Stimulated activated naive CD4-positive, alpha-beta T cell treated with Interleukin-2 at 50 U/mL for 16 hours (primary cell): ENCODE results near the gene KRTAP12-2.
"Not testable (repeated sequence)": the region's sequence is repeated elsewhere in the genome, so short reads cannot be mapped to it uniquely, and the experiment has no call there.

Experiments
- DNase-seq: peaks from one replicate; lab custom pipeline; 2025; lab: John Stamatoyannopoulos, UW

Gene KRTAP12-2

DNA sequence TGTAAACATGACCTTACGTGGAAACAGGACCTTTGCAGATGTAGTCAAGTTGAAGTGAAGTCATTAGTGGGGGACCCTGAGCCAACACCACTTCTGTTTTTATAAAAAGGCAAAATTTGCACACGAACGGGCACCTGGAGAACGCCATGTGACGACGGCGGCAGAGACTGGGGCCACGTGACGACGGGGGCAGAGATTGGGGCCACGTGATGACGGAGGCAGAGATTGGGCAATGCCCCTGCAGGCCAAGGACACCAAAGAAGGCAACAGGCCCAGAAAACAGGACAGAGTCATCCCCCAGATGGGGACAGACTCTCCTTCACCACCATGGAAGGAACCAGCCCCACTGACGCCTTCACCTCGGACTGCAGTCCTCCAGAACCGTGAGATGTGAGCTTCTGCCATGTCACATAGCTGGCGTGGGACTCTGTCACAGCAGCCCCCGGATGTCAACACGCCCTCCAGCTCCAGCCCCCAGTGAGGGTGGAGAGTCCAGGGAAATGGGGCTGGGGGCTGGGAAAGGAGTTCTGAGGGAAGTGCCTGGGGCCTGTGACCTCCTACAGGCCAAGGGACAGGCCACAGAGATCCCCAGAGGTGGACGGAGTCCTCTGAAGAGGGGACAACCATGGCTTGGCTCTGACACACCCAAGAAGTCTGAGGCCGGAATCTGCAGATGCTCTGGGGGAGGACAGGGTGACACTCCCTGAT, 16.3 kb downstream of the KRTAP12-2 start:
- no peak for DNase-seq

DNA sequence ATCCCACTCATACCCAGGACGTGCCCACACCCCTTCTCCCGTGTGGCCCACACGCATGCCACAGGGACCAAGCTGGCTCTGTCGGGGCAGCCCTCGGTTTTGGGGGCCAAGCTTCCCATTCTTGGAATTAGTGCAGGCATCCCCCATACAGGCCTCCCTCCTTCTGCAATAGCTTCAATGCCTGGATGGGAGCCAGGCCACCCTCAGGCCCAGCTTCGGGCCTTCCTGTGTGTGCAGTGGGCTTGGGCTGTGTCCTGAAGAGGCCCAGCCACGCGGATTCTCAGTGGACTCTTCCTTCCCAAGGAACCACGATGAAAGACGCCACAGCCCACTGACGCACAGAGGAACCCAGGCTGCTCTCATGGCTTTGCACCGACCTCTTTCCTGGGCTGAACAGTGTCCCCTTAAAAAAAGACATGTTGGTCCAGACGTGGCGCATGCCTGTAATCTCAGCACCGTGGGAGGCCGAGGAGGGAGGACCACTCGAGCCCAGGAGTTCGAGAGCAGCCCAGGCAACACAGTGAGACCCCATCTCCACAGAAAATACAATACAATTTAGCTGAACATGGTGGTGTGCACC, 17.1 kb downstream of the KRTAP12-2 start:
- DNase-seq: no peak

DNA sequence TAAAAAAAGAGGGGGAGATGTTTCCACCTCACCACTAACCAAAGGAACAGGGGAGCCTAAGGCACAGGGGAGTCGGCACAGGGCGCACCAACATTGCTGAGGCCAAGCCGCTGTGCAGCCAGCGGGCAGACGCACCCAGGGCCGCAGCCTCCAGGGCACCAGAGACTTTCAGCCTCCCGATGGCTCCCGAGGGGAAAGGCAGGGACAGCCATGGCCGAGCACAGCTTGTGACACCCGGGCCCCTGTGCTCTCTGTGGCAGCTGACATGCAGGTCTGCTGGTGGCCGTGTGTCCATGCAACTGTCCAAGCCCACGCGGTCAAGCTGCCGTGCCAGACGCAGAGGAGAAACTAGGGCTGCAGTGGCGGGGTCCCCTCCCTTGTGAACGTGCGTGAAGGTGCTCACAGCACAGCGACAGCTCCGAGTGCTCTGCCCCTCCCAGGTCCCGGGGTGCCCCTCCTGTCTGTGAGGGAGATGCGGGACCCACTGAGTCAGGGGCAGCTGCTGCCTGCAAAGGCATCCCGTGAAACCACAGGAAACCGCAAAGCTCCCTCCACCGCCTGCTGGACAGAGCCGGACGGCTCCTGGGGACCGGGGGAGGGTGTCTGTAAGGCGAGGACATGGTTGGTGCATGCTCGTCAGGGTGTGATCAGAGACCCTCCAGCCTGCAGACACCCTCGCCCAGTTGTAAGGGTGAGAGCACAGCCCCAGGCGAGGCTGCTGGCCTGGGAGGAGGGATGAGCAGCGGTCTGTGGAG, 18.0 kb downstream of the KRTAP12-2 start:
- no peak for DNase-seq

- no peak for DNase-seq
Observed at GRCh38 chr21:44647222-44647552, 19.5 kb downstream of the KRTAP12-2 start.

DNA sequence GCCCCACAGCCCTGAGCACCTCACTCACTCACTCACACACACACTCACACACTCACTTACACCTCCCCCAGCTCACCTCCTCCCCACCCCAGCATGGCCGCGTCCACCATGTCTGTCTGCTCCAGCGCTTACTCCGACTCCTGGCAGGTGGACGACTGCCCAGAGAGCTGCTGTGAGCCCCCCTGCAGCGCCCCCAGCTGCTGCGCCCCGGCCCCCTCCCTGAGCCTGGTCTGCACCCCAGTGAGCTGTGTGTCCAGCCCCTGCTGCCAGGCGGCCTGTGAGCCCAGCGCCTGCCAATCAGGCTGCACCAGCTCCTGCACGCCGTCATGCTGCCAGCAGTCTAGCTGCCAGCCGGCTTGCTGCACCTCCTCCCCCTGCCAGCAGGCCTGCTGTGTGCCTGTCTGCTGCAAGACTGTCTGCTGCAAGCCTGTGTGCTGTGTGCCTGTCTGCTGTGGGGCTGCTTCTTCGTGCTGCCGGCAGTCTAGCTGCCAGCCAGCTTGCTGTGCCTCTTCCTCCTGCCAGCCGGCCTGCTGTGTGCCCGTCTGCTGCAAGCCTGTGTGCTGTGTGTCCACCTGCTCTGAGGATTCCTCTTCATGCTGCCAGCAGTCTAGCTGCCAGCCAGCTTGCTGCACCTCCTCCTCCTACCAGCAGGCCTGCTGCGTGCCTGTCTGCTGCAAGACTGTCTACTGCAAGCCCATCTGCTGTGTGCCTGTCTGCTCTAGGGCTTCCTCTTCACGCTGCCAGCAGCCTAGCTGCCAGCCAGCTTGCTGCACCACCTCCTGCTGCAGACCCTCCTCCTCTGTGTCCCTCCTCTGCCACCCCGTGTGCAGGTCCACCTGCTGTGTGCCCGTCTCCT, 20.1 kb downstream of the KRTAP12-2 start, which contains the start of gene KRTAP10-11:
Gene KRTAP10-11, plus strand, starts transcription at position 49 of the 856 bp plus-strand sequence. Its CDS starts 45 bp downstream, at position 94.
- DNase-seq: not testable (repeated sequence)

- no peak for DNase-seq
Observed at GRCh38 chr21:44644878-44645277, 21.8 kb downstream of the KRTAP12-2 start.

DNA sequence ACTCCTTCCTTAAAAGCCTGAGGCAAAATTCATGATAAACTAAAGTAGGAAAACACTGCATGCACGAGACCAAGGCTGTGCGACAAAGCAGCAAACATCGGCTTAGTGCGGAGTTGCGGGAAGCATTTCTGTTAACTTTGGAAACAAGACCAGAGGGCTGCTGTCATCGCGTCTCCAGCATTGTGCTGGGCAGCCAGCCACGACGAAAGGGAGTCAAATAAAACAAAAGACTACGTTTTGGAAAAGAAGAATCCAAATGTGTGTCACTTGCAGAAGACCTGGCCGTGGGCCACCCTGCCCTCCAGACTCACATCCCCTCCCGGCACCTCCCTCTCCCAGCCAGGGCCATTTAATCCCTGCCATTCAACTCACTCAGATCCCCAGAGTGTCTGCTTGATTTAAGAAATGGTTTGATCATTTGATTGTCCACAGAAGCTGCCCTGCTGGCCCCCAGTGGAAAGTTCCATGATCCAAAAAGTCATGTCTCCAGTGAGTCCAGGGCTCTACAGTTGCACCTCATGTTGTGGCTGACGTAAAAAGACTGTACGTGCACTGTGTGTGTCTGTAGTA, 22.9 kb downstream of the KRTAP12-2 start:
- DNase-seq: no peak

- DNase-seq: no peak
Observed at GRCh38 chr21:44640761-44641160, 26.0 kb downstream of the KRTAP12-2 start.

DNA sequence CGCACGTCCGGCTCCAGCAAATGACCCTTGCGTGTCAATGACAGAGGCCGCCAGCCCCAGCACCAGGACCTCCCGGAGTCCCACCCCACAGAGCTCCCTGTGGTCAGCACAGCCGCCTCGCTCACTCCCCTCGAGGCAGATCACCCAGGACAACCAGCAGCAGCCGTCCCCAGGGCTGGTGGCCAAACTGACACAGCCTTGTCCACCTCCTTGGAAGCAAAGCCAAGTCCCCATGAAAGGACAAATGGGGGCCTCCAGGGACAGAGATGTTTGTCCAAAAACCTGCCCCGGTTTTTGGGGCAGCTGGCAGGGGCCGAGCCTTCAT, 27.4 kb downstream of the KRTAP12-2 start:
- no peak for DNase-seq

- not testable (repeated sequence) for DNase-seq
Observed at GRCh38 chr21:44638506-44639330, 28.0 kb downstream of the KRTAP12-2 start.

GRCh38 chr21:44637851-44638348, 28.8 kb downstream of the KRTAP12-2 start:
- DNase-seq: not testable (repeated sequence)

GRCh38 chr21:44637018-44637850, 29.5 kb downstream of the KRTAP12-2 start, which contains the start of gene KRTAP10-10:
TSS of gene KRTAP10-10 (plus strand) at chr21:44637356. CDS start at chr21:44637418, 62 bp downstream.
- no peak for DNase-seq

GRCh38 chr21:44636209-44637017, 30.3 kb downstream of the KRTAP12-2 start:
- no peak for DNase-seq

DNA sequence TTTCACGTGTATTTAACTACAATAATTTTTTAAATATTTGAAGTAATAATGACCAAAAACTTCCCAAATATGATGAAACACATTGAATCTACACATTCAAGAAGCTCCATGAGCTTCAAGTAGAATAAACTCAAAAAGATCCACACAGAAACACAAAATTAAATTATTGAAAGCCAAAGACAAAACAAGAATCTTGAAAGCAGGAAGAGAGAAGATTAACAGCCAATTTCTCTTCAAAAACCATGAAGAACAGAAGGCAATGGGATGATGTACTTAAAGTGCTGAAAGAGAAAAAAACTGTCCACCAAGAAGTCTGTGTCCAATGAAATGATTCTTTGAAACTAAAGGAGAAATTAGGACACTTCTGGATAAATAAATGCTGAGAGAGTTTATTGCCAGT, 34.7 kb downstream of the KRTAP12-2 start:
- no peak for DNase-seq

DNA sequence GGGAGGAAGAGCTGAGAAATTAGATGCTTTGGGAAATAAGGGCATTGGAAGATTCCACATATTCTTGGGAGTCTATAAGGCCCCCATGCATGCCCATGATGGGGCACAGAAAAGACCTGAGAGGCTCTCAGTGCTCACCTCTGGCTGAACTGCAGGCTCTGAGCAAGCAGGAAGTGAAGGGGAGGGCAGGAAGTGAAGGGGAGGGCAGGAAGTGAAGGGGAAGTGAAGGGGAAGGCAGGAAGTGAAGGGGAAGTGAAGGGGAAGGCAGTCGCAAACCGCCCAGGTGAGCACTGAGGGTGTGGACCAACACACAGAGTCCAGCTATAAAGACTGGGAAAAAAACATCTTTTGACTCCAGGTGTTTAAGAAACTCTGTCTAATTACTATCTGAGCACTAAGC, 36.3 kb downstream of the KRTAP12-2 start:
- no peak for DNase-seq

- DNase-seq: no peak
Observed at GRCh38 chr21:44628707-44629391, 37.9 kb downstream of the KRTAP12-2 start.

- not testable (repeated sequence) for DNase-seq
Observed at GRCh38 chr21:44627831-44628233, 38.9 kb downstream of the KRTAP12-2 start.

DNA sequence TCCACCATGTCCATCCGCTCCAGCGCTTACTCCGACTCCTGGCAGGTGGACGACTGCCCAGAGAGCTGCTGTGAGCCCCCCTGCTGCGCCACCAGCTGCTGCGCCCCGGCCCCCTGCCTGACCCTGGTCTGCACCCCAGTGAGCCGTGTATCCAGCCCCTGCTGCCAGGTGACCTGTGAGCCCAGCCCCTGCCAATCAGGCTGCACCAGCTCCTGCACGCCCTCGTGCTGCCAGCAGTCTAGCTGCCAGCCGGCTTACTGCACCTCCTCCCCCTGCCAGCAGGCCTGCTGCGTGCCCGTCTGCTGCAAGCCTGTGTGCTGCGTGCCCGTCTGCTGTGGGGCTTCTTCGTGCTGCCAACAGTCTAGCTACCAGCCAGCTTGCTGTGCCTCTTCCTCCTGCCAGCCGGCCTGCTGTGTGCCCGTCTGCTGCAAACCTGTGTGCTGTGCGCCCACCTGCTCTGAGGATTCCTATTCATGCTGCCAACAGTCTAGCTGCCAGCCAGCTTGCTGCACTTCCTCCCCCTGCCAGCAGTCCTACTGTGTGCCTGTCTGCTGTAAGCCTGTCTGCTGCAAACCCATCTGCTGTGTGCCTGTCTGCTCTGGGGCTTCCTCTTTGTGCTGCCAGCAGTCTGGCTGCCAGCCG, 39.4 kb downstream of the KRTAP12-2 start:
- not testable (repeated sequence) for DNase-seq
